SHP77 treated with DMSO at 0.1 percent for 48 hours (cell line): ENCODE results near the gene KIZ.

Experiments used
- DNase-seq: peaks from one replicate; lab custom pipeline; 2025; lab: John Stamatoyannopoulos, UW

KIZ gene

DNA sequence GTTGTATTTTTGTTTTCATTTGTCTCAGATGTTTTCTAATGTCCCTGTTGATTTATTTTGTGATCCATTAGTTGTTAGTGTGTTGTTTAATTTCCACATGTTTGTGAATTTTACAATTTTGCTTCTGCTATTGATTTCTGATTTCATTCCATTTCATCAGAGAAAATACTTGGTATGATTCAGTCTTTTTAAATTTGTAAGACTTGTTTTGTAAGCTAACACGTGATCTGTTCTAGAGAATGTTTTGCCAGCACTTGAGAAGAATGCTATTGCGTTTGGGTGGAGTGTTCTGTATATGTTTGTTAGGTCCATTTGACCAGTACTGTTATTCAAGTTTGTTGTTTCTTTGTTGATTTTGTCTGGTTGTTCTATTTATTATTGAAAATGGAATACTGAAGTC is 53.9 kb downstream of the KIZ start:
- no peak for DNase-seq

- no peak for DNase-seq
Measured at GRCh38 chr20:21180248-21180647, 54.4 kb downstream of the KIZ start.

DNA sequence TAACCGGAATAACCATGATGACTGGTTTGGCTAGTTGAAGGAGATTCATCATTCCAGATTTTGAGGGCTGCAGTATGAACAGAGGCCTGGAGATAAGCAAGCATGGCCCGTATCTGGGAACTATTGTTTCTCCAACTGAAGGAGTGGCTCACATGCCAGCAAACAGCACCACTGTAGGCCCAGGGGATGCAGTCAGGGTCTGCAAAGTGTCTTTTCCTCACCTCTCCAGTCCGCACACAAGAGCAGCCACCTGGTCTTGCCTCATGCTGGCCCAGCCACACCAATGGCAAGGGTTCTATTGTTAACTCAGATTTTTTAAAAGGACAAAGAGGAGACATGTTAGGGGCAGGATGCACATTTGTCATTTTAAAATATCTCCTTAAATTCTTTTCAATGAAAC is 55.1 kb downstream of the KIZ start:
- no peak for DNase-seq

- DNase-seq = no peak
Measured at GRCh38 chr20:21182832-21183563, 57.1 kb downstream of the KIZ start.

GRCh38 chr20:21183722-21184121 is 57.8 kb downstream of the KIZ start:
- no peak for DNase-seq

- no peak for DNase-seq
Measured at GRCh38 chr20:21184819-21185218, 58.9 kb downstream of the KIZ start.

DNA sequence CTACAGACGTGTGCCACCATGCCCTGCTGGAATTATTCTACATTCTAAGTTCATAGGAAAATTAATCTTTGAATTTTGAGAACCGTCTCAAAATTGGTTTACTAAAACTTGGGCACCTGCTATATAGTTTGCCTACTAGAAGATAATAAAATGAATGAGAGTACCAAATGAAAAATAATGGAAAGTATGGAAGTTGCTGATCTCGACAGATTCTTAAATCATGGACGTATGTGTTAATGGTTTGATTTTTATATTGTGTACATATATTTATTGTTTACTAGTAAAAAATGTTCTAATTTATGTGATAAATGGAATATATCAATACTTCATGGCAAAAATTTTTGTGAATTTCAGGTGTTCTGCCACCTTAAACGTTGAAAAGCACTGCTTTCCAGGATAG is 60.0 kb downstream of the KIZ start:
- no peak for DNase-seq

- DNase-seq = no peak
Measured at GRCh38 chr20:21189761-21190523, 64.1 kb downstream of the KIZ start.

DNA sequence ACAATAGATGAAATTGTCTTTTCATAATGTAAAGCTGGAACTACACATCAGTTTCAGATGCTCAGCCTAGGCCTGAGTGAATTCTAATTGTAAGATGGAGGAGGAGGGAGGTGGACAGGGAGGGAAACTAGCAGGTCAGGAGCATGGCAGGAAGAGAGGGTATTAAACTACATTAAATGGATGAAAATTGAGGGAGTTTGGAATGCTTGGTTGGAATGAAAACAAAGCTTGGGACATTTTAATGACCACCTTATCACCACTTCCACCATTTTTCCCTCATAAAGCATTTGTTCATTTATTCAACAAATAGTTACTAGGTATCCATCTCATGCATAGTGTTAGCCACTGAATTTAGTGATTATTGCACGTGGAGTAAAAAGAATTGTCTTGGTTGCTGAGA is 65.0 kb downstream of the KIZ start:
- no peak for DNase-seq

GRCh38 chr20:21191839-21192238 is 66.0 kb downstream of the KIZ start:
- DNase-seq = no peak

GRCh38 chr20:21202259-21202658 is 76.4 kb downstream of the KIZ start:
- DNase-seq = no peak

- no peak for DNase-seq
Measured at GRCh38 chr20:21203088-21203656, 77.3 kb downstream of the KIZ start.

DNA sequence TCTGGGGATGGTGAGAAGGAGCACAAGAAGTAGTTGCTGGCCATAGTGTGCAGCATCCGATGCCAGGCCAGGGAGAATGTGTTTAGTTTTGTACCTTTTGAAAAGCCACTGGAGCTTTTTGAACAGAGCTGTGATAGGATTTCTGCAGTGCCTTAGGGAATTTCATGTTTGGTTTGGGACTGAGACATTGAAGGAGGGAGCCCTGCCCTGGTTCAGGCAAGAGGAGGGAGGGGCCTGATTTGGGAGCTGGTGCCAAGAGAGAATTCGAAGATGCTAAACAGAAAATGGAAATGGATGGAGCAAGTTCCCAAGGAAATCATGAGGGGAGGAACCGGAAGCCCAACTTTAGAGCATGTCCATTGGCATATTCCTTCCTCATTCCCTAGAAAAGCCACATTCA is 80.7 kb downstream of the KIZ start:
- no peak for DNase-seq

DNA sequence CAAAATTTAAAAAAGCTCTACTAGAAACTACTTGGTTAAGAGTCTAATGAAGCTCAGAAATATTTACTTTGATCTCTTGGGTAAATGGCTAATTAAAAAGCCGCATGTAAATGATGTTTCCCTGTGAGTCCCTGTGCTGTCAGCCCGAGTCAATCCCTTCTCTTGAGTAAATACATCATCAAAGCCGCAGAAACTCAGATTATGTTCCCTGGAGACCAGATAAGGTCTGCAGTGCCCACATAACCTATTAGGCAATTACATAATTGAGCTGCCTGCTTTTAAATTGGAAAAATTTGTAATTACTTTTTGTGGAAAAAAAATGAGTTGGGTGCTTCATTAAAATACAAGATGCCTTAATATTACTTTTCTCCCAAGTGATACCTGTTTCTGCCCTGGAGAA is 83.1 kb downstream of the KIZ start:
- no peak for DNase-seq

GRCh38 chr20:21209668-21210067 is 83.8 kb downstream of the KIZ start:
- DNase-seq = no peak

GRCh38 chr20:21213691-21214090 is 87.8 kb downstream of the KIZ start:
- DNase-seq = no peak

- DNase-seq = no peak
Measured at GRCh38 chr20:21214431-21214830, 88.5 kb downstream of the KIZ start.

DNA sequence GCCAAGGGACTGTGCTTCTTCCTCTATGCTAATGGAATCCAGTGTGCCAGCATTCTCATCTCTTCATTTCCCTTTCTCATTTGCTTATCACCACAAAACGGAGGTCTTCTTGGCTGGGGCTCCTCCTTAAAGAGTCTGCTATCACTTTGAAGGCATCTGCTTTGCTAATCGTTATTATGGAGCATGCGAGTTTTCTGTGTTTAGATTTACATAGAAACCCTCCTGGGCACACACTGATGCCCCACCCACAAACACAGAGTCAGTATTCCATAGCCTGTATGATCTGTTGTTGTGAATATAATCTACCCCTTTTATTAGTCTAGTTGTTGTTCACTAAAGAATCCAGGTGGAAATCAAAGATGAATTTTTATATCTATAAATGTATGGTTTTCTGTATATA is 93.8 kb downstream of the KIZ start:
- no peak for DNase-seq

DNA sequence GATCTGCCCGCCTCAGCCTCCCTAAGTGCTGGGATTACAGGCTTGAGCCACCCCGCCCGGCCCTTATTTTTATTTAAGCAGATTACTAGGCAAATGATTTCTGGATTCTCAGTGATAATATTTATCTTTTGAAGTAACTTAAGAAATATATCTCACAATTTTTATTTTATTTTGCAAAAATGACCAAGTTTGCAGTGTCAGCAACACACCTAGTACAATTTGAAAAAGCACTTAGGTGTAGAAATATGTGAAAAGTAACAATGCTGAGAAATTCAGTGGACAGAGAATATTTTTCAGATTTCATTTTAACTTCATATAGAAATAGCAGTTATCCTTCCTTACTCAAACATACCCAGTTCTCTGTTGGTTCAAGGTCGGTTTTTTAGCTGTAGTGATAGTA is 98.3 kb downstream of the KIZ start:
- no peak for DNase-seq

DNA sequence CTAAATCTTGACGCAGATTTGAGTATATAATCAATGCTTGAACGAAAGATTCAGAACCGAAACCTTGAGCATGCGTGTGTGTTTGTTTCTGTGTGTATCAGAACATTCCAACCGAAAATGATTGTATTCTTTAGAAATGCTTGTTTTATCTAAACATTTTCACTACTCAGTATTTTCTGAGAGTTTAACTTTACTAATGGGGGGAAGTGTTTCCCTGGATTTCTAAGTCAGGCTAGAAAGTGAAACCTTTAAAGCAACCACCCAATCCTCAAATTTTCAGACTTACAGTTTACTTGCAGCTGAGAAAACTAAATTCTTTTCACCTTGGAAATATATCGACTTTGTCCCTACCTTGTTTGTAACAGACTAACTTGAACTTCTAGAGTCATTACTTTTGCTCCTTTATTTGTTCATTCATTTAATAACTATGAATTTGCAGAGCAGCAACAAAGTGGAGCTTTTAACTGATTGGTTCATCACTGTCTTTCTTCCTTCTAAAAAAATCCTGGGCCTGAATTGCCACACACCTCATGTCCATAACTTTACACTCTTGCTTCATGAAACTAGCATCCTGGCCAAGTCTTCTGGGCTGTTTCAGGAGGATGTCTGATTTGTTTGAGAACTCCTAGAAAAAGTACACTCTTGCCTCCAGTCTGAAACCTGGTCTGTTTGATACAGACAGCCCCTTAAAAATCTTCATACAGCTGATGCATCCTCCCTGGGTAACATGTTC is 99.5 kb downstream of the KIZ start:
- DNase-seq = no peak

- DNase-seq = no peak
Measured at GRCh38 chr20:21228511-21228910, 102.6 kb downstream of the KIZ start.

GRCh38 chr20:21229163-21229562 is 103.3 kb downstream of the KIZ start:
- DNase-seq = no peak

GRCh38 chr20:21230220-21230619 is 104.3 kb downstream of the KIZ start:
- no peak for DNase-seq
